Activated CD4-positive, CD25-positive, alpha-beta regulatory T cell treated with anti-CD3 and anti-CD28 coated beads, Interleukin-2, amount 50 U/mL, for 16 hours (primary cell): ENCODE data around the gene THSD4.

ENCODE experiments used
- DNase-seq: peaks from one replicate; pipeline ENCODE4 v3.0.0-alpha.2; 2020; ENCODE audit warnings: low read depth, low spot score

Gene THSD4

DNA sequence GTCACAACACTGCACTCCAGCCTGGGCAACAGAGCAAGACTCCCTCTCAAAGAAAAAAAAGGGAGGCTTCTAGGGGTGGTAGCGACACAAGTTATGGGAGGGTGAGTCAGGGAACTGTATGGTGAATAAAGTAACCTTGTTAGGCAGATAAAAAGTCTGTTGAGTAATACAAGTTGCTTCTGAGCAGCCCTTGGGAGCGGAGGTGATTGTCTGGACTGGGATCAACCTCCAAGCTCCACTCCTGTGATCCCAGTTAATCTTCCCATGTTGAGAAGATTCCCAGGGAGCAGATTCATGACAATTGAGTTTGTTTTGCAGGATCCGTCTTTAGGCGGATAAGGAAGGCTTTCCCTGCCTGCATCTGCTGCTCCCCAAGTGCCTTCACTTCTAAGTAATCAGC is 335.9 kb downstream of the THSD4 start:
- no peak for DNase-seq

DNA sequence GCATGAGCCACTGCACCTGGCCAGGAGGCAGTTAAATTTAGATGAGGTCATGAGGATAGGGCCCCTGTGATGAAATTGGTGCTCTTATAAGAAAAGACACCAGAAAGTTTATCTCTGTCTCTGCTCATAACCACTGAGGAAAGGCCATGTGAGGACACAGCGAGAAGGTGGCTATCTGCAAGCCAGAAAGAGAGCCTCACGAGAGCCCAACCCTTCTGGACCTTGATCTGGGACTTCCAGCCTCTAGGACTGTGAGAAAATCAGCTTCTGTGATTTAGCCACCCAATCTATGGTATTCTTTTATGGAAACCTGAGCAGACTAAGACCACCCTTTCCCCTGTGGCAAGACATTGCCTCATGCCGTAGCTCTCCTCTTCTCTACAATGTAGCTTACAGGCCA is 337.6 kb downstream of the THSD4 start:
- DNase-seq = no peak

DNA sequence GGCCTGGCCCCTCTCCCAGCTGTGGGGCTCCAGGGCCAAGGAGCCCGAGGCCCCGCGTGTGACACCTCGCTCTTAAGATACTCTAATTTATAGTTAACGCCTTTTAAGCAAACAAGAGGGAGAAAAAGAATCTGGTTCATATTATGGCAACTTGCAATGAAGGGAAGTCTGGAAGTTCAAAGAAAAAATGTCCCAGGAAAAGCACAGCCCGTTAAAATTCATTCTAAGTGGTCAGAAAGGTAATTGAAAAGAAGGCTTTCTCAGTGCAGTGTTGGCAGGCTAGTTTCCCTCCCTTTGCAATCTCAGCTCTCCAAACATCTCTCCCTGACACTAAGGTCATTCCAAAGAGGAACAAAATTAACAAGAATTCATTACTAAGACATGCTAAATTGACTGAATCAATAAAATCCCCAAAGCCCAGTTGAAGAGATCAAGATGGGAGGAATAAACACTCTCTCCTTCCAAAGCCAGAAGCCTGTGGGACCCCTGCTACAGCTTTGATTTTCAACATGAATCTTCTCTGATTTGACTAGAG is 339.3 kb downstream of the THSD4 start:
- no peak for DNase-seq

- no peak for DNase-seq
These were observed 339.8 kb downstream of the THSD4 start for GRCh38 chr15:71455107-71455506.

- DNase-seq = no peak
These were observed 340.6 kb downstream of the THSD4 start for GRCh38 chr15:71455878-71456277.

DNA sequence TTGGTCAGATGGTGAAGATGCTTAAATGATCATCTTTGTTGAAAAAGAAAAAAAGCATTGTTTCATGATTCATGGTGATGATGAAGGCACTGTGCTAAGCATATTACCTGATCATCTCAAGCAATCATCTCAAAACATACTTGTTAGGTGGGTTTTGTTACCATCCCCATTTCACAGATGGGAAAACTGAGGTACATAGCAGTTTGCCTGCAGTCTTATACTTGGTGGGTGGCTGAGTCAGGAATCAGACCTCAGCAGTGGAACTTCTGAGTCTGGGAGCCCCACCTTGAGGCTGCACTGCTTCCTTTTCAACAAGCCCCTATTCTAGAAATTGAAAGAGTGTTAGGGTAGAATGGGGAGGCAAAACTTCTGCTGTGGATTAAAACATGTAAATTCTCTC is 341.1 kb downstream of the THSD4 start:
- no peak for DNase-seq

DNA sequence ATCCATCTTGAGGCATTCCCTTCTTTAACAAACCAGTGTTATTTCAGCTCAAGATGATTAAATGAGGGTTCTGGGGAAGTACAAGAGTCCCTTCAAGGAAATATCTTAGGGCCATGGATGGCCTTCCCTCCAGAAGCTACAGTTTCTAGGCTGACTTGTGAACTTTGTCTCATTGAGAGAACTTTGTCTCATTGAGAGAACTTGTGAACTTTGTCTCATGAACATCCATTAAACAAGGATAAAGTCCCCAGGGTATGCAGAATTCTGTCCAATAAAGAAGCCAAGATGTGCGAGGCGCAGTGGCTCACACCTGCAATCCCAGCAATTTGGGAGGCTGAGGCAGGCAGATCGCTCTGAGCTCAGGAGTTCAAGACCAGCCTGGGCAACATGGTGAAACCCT is 341.5 kb downstream of the THSD4 start:
- no peak for DNase-seq

- DNase-seq = no peak
These were observed 342.9 kb downstream of the THSD4 start for GRCh38 chr15:71458089-71458660.

DNA sequence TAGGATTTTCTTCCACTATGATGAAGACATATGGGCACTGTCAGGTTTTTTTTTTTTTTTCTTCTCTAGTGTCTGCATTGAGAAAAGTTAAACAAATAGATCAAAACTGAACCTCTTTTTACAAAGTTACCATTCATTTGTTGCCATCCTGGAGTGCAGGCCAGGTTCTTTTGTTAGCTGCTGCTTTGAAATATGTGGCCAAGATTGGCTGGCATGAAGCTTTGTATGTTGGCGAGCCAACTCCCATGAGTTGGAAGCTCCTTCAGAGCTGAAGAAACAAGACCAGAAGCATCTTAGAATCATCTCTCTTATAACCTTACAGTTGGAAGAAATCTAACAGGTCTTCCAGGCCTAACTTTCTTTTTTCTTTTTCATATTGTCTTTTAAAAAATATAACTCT is 346.5 kb downstream of the THSD4 start:
- DNase-seq = no peak

DNA sequence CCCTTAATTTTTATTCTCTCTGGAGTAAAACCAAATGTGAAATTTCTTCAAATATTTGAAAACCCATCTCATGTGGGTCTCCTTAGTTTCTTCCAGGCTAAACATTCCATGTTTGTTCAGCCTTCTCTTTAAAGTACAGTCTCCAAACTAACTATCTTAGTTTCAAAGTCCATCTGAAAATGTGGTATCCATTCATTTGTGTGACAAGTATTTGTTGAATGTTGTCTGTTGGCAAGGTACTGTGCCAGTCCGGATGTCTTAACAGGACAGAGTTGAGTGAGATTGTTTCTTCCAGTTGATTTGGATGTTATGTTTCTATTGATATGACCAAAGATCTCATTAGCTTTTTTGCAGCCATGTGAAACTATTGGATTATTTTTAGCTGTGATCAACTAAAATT is 347.4 kb downstream of the THSD4 start:
- DNase-seq = no peak

- DNase-seq = no peak
These were observed 347.9 kb downstream of the THSD4 start for GRCh38 chr15:71463156-71463665.

GRCh38 chr15:71465131-71465955 is 350.1 kb downstream of the THSD4 start:
- DNase-seq = no peak

DNA sequence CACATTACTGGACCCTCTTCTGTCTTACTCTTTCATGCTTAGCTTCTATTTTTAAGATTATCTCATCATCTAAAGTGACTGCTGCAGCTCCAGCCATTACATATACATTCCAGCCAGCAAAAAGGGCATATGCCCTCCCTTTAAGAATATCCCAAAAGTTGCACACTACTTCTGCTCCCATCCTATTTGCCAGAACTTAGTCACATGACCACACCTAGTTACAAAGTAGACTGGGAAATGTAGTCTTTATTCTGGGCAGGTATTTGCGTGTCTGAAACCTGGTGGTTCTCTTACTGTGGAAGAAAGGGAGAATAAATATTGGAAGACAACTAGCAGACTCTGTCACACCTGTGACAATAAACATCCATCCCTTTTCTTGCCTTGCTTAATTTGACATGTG is 353.4 kb downstream of the THSD4 start:
- no peak for DNase-seq

DNA sequence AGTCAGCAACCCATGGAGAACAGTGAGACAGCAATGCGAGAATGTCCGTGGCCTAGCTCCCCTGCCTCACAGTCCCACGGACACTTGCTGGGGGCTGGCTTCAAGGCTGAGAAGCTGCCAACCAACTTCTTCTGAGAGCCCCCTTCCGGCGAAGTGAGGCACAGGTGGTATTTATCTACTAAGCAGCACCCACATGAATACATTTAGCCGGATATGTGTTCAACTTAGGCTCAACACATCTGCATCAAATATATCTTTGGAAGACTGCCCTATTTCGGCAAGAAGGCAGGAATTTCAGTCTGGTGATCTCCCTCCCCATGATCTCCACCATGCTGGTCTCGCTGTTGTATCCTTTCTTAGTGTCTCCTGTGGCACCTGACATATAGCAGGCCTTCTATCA is 354.1 kb downstream of the THSD4 start:
- no peak for DNase-seq

DNA sequence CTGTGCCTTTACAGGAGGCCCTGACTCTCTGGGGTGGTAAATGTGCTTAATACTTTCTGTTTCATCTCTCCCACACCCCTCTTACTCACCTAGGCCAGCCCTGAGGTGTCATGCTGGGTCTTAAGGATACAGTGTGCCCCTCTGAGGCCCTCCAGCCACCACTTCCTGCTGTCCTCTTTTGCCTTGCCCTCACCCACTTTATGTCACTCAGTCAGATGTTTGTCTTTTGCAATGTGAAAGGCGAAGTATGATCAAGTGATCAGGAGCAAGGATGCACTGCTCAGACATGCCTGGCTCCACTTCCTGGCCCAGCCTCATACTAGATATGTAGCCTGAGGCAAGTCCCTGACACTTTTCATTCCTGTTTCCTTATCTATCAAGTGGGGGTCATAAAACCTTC is 356.1 kb downstream of the THSD4 start:
- no peak for DNase-seq

GRCh38 chr15:71472566-71472965 is 357.3 kb downstream of the THSD4 start:
- no peak for DNase-seq

DNA sequence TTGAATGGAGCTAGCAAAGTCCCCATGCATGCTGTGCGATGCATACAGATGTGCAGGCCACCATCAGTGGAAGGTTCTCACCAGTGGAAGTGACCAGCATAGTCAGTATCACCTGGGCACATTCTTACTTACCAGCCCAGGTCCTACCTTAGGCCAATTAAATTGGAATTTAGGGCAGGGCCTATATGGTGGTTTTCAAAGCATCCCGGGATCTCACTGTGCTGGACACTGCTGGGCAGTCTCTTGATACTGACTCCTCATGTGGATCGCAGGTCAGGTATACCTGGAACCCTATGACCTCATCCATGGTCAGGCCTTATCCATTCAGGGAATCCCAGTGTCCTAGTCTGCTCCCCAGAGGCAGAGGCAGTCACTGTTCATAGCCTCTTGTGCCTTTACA is 358.5 kb downstream of the THSD4 start:
- DNase-seq = no peak

GRCh38 chr15:71476823-71477222 is 361.6 kb downstream of the THSD4 start:
- no peak for DNase-seq

DNA sequence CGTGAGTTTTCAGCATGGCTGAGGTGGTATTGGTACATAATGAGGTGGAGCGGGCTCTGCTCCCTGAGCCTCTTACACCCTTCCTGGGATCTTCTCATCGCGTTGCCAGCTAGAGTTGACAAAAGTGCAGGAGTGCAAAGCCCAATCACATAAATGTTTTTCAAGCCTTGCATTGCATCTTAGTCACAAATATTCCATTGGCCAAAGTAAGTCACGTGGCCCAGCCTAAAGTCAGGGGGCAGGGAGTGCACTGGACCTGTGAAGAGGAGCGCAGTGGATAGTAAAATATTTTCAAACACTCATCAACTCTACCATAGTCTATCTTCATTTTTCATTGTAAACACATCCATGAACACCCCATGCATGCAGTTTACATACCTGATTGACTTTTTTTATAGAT is 365.3 kb downstream of the THSD4 start:
- DNase-seq = no peak

DNA sequence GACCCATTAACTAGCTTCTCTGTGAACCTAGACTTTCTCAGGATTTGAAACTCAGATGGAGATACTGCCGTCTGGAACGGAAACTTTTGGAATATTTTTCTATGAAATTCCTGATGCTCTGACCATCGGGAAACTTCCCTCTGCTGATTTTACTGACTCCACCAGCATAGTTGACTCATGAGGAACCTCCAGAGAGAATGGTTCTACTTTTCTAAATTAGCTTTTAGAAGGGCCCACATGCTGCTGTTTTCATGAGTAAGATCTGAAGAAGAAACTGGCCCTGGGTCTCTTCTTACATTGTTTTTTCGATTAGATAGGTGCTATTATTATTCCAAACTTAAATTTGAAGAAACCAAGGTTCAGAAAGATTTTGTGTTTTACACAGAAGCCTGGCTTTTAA is 368.8 kb downstream of the THSD4 start:
- no peak for DNase-seq

GRCh38 chr15:71485094-71485693 is 369.9 kb downstream of the THSD4 start:
- no peak for DNase-seq

DNA sequence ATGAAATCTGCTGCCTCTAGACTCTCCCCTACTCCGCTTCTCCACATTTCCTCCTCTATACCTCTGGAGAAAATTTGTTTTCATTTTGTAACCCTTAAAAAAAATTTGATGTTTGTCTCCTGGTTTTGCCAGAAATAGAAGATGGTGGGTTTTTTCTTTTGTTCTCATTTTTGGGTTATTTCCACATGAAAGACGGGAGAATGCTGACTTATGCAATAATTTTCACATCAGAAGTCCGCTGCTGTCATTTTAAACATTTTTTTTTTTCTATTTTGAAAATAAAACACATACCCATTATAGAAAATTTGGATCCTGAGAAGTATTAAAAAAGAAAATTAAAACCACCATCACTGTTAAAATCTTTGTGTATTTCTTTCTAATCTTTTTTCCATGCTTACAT is 374.3 kb downstream of the THSD4 start:
- no peak for DNase-seq

DNA sequence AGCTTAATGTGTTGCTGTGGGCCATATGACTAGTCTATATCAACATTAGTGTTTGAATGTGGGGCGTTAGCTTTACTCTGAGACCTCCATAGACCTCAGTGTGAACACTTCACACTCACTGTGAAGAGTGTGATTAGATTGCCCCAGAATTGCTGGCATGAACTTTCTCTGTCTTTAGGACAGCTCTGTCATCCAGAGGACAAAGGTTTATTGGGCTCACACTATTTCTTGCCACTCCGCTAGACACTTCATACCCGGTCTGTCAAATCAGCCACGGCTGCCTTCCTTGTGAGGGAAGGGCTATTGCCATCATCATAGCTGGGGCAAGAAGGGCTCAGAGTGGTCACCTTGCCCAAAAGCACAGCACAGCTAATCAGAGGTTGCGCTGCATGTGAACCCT is 378.3 kb downstream of the THSD4 start:
- DNase-seq = no peak
